NK-92 treated with Interleukin-12 subunit alpha and Interleukin-12 subunit beta, amount 100 ng/mL, for 24 hours (cell line): ENCODE measurements around the gene GNG12.

Experiments
- DNase-seq: peaks from one replicate; lab custom pipeline; 2025; lab: John Stamatoyannopoulos, UW

GNG12 gene

DNA sequence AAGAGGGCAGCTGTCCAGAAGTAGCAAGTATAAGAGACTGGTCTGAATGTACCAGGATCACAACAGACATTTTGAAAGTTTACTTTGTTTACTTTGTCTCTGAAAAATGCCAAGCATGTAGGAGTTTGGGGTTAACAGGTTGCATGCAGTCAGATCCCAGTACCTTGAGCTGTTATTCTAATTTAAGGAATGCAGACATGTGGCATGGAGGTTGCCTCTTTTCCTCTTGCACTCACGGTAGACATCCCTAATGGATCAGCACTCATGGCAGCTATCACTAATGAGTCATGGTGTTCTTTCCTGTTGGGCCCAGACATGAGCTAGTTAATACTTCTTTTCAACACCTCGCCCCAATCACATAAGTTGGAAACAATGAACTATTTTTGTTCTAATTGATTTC lies 81.0 kb downstream of the GNG12 start:
- DNase-seq: no peak

DNA sequence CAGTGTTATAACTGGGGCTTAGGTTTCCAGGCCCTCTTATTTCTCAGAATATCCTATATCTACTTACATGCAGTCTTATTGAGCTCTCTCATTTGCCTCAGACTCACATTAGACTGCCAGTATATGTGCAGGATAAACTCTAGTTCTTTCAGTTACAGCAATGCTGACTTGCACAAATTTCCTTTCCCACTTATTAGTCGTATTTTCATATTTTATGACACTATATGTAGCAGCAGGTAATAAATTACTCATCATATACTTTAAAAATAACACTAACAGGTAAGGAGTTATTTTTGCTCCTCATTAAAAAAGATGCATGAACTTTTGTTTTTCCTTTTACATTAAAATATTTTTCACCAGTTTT lies 82.6 kb downstream of the GNG12 start:
- no peak for DNase-seq

DNA sequence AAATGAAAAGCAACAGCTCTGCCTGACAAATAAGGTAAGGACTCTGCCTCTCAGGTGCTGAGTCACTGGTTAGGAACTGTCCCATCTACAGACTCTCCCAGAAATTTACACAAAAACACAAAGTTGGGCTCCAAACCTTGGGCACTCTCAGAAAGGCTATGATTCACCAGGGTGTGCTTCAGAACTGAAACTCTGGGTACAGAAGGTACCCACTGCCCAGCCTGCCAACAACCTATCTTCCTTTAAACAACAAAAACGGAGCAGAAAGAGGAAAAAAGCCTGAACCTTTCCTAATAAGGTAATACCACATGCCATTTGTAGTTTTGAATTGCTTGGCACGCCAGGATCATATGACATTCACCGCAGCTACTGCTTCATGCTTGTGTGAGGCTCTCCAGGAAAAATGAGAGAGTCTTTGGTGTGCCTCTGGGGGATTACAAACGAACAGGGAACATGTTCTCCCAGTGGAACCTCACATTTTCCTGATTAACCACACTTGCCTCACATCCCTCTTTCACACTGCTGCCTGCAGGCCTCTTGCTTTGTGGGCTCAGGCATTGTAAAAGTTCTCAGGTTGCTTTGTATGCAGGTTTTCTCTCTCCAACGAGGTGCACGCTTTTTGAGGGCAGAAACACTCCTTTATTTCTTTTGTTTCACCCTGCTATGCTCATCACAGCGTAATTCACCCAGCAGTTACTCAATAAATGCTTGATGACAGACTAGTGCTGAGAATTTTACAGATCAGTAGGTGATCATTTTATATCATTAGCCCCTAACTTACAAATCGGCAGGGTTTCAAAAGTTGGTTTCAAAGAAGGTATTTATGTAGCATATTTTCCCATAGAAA lies 83.2 kb downstream of the GNG12 start:
- no peak for DNase-seq

DNA sequence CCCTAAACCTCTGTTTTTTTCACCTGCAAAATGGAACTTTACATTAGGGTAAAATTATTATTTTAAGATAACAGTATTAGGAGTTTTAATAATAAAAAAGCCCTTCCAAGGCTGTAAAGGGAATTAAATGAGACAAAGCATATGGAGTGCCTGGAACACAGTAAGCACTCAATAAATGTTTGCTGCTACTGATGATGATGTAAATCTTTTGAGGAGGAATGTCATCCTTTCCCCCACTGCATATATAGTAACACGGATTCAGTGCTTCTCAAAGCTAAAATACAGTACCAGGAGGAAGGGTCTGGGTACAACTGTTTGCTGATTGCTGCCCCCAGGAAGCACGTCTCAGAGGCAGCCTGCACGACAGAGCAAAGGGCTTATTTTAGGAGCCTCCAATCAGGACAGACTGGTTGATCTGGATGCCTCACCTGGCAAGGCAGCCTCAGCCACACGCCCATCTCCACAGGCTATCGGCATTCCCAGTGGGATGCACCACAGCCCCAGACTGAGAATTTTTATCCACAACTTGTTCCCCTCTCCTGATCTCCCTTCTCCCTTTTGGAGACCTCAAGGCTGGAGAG lies 83.9 kb downstream of the GNG12 start:
- no peak for DNase-seq

DNA sequence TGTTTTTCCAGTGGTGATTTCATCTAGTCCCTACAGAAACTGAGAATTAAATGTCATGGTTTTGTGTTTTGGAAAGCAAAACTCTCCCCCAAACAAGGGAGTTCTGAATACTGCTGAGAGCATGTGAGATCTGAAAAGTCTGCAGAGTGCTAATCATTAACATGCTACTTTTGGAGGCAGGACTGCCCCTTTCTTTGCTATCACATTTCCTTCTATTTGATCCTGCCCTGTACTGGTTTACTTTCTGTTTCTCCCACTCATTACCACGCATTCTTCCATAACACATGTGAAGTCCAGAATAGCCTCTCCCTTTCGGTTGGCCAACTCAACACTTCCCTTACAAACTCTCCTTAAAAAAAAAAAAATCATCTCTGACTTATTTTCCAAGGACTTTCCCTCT lies 84.6 kb downstream of the GNG12 start:
- no peak for DNase-seq

DNA sequence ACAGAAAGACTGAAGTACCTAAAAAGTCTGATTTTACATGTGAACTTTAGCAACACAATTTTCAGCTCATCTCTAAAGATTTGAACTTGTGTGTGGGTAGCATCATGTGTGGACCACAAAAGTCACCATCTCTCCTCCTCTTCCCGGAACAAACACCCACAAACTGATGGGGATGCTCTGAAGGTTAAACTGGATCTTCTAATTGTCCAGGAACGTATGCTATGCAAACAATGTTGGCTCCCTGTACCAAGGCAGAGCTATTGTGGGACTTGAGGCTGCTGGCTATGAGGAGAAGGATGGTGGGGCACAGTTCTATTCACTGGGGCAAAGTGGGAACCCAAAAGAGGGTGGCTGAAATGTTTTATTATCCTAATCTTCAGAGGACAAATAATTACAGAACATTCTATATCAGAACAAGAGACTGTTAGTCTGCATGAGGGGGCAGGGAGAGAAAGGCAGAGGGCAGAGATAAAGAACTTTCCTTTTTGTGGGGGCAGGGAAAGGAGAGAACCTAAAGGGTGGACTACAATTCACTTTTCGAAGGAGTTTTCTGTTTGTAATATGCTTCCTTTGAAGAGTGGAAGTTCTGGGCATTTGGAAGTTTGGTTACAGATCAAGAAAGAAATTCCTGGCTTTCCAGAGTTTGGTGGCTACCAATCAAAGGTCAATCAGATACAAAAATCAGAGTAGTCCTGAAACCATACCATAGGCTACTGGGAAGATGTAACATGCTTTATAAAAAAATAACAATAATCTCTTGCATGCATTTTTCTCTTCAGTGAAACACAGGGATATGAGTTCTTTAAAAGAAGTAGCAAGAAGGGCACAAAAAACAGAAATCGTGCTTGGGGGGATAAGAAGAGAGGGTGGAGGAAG lies 85.4 kb downstream of the GNG12 start:
- no peak for DNase-seq

DNA sequence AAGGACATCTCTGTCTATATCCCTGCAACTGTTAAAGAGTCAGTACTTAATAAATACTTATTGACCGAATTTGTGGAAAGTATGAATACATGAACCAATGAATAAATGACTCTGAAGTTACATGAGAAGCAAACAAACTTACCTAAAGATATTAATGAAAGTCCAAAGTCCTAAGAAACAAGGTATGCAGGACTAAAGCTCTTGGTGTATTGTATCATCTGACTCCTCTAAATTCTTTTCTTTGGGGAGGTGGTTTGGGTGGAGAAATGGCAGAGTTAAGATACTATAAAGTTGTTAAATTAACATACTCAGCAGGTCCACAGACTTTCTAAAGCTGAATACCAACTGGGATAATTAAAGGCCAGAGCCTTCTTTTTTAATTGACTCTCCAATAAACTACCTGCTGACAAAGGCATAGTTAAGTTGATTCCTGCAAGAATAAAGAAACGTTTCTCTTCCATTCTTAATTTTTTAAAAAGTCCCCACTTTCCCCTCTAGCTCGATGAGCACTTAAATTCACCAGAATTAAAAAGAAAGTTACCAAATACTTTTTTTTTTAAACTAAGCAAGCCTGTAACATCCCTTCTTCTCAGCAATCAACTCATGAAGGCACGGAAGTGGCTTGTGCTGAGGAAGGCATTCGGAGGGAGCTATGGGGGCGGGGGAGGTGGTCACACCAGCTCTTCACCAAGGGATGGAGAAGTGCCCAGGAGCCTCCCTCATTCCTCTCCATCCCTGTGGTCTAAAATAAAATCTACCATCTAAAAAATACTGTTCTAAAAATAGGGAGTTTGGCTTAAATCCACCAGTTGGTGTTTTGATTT lies 87.2 kb downstream of the GNG12 start:
- no peak for DNase-seq

DNA sequence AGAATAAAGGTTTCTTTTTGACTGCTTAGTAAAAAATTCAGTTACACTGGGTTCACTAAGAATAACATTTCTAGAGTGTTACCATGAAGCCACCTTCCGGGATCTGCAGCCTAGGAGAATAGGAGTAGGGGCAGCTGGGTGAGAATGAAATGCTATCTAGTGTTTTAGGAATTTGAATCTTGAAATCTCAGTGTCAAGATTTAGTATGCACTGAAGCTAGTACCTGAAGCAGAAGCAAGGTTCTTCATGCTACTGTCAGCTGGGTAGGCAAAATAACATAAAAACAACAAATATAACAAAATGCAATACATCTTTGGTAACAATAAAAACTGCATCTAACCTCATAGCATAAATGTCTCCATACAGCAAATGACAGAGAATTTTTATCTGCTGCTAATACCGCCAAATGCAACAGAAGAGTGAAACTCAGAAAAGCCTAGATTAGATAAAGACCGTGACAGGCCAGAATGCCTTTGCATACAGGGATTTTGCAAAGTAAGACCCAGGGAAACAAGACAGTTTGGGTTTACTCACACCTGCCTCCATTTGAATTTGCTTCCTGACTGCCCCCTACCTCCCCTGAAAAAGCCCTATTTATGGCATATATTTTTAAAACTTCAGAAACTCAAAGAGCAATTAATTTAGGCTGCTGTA lies 90.1 kb downstream of the GNG12 start:
- no peak for DNase-seq

DNA sequence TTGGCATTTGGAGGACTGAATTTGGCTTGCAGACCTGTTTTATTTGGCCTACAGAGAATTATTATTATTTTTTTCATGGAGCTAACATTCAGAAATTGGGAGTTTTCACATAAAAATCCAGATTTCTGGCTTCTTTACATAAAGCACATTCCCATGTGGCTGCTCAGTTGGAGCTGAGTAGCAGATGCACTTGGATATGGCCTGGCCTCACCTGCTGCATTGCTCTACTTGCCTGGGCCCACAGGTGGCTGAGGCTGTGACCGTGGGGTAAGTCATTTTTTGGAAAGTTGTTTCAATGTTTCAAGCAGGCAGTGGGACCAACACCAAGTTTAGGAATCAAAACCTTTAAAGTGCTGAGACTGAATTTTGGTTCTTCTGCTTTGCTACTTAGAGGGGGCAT lies 91.5 kb downstream of the GNG12 start:
- DNase-seq: no peak

DNA sequence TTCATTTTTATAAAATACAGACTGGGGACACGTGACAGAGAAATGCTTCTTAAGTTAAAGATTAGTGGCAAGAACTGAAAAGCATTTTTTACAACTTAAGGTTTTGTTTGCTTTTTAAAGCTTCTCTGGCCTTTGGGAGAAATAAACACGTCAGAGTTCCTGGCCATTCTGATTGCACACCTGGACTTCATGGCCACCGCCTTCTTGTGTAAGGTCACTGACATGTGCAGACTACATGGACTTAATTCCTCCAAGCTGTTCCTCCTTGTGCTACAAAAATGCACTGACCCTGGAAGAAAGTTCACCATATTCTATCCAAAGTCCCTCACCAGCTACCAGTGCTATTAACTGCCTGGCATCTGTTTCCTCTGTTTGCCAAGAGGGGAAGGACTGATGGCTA lies 92.1 kb downstream of the GNG12 start:
- no peak for DNase-seq

DNA sequence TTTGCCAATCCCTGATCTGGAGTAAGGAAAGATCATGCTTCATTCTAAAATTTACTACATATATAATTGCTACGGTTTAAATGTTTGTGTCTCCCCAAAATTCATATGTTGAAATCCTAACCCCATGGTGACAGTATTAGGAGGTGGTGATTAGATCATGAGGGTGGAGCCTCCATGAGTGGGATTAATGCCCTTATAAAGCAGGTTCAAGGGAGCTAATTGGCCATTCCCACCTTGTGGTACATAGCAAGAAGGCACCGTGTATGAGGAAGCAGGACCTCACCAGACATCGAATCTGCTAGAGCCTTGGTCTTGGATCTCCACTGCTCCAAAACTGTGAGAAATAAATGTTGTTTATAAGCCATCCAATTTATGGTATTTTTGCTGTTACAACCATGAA lies 92.7 kb downstream of the GNG12 start:
- DNase-seq: no peak

DNA sequence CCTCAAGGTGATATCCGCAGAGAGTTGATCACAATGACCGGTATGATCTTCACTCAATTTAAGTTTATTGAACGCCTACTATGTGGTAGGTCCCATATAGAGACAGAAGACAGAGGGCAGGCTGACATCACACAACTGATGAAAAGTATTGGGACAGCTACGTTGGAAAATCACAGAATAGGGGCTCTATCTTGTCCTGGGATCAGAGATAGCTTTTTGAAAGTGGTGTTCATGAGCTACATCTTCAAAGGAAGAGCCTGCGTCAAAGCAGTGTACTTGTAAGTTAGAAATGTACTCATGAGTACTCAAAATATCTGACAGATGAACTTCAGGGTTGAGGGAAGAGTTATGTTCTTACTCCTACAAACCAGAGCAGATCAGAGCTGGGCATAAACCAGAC lies 93.9 kb downstream of the GNG12 start:
- no peak for DNase-seq

DNA sequence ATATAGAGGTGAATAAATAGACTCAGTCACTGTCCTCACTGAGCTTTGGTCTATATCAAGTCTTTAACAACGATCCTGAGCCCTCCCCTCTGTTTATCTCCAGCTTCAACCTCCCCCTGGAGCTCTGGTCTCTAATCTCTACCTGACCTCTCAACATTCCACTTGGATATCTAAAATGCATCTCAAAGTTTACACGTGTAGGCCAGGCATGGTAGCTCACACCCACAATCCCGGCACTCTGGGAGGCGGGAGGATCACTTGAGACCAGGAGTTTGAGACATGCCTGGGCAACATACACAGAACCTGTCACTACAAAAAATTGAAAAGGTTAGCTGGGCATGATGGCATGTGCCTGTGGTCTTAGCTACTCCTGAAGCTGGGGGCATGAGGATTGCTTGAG lies 94.9 kb downstream of the GNG12 start:
- no peak for DNase-seq

DNA sequence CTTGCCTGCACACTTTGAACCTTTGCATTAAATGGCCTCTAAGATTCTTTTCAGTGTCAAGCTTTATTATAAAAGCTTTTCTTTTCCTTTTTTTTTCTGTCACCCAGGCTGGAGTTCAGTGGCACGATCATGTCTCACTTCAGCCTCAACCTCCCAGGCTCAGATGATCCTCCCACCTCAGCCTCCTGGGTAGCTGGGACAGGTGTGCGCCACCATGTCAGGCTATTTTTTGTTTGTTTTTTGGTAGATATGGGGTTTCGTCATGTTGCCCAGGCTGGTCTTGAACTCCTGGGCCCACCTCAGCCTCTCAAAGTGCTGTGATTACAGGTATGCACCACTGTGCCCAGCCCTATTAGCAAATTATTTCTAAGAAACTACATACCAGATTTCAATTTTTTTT lies 95.4 kb downstream of the GNG12 start:
- no peak for DNase-seq

DNA sequence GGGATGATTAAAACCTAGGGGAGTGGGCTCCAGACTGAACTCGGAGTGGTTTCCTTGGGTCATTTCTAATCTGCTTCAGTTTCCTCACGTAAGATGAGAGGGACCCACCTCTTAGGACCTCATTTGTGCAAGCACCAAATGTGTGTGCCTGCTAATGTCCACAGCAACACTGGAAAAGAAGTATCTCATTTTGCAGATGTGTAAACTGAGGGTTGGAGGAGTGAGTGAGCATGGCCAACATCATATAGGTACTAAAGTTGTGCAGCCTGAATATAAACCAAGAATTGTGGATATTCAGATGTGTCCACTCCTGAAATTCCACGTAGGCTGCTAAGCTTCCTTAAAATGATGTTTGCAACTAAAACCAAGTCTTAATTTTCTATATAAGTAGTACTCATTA lies 96.5 kb downstream of the GNG12 start:
- no peak for DNase-seq

DNA sequence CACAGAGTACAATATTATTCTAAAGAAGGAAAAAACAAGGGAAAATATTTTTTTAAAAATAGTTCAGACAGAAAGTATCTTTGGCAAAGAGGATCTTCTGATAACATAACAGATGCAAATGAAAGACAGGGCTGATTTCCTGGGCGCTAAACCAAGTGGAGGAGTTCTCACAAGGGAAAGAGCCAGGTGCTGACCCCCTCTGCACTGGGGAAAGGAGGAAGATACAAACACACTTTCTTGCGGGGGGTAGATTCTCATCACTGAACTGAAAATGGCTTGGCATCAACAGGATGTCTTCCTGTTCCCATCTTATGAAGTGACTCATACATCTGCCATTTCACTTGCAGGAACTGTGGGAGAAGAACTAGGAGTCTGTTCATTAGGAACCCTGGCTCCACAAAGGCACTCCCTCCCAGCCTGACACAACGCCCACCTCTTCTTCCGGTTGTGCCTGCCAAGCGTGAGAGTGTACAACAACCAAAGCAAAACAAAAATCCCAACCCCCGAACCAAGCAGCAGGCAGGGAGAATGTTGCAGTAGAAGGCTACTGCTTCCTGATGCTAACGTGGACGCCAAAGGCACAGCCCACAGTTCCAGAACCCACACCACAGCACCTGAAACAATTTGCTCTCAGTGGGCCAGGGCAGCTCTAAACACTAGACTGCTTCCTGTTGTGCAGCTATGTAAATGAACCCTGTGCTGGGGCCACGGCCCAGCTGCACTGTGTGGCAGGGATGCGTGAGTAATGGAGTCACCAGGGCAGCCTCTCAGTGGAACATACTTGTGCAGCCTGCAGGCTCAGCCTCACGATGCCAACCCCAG lies 97.2 kb downstream of the GNG12 start:
- DNase-seq: no peak

DNA sequence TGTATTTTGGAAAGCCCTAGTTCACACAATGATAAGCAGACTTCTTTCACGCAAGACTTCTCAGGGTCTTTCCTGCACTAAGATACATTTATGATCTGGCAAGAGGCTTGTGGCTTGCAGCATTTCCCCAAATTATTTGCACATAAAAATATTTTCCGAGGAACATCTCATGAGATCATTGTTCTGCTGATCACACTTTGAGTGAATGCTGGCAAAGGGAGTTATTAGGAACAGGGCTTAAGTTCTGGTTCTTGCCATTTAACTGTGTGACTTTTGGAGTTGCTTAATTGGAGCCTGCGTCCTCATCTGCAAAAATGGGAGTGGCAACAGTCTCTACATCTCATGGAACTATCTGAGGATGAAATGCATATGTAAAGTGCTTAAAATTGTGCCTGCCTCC lies 98.1 kb downstream of the GNG12 start:
- DNase-seq: no peak

DNA sequence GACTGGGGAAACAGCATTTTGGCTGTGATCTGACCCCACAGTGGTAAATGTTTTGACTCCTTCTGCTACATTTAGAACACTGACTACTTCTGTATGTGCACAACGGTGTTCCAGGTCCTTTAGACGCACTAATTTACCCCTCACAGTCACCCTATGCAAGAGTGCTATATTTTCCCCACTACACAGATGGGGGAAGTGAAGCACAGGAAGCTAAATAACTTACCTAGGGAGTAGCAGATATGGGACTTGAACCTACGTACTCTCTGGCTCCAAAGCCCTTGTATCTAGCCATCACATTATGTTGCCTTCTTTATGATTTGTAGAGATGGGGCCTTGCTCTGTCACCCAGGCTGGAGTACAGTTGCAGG lies 99.0 kb downstream of the GNG12 start:
- DNase-seq: no peak

DNA sequence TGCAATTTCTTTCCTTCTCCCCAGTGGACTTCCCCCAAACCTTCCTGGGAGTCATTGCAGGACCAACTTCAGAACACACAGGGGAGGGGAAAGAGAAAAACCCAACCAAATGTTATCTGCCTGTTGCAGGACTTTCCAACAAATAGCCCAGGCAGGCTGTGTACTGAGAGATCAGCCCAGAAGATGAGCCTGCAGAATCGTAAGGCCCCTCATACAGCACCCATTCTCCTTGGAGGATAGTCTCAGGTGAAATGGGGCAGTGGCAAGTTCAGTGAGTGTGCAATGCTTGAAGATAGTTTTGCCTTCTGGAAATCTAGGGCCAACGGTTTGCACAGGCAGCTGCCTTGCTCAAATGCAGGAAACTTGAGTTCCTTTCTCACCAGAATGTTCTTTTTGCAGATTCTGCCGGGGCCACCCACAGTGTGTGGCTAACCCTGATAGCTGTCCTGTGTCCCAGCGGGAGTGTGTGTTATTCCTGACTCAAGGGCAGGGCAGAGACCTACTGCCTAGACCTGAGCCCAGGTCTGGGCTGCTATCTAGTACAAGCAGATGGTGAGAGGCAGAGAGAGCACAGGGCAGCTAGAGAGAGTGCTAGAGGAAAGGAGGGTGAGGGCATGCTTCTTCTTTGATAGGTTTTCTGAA lies 99.5 kb downstream of the GNG12 start:
- no peak for DNase-seq

DNA sequence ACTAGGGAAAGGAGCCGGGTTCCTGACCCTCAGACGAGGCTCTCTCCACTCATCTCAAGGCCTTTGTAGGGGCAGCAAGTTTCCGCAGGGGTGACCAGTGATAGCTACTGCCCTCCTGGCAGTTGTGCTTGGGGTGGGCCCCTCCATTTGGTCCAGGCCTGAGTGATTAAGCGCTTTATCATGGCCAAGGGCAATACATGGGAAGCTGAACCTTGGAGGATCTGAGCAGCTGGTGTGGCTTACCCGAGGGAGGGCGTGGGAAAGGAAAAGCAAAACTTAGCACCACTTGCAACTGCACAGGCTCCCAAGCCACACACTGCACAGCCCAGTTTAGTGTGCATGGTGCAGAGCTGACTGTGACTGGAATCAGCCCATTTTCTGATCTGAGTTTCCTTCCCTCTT lies 100.5 kb downstream of the GNG12 start:
- DNase-seq: no peak
